ENCODE data around the gene LRTM2.

DNA sequence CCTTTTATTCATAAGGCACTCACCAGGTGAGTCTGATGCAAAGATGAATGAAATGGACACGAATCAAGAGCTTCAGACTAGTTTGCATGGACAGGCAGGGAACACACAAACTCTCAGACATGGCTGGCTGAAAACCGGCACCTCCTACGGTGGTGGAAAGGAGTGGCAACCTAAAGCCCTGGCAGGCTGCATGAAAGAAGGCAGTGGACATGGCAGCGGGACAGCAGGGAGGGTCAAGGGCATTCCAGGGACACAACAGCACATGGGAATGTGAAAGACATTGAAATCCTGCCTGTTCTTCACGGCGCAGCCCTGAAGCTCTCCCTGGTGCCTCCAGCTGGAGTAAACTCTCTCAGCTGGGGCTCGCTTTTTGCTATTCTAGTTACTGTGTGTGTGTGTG, 16.6 kb upstream of the LRTM2 start:
- TF ChIP-seq, protein P1, sequence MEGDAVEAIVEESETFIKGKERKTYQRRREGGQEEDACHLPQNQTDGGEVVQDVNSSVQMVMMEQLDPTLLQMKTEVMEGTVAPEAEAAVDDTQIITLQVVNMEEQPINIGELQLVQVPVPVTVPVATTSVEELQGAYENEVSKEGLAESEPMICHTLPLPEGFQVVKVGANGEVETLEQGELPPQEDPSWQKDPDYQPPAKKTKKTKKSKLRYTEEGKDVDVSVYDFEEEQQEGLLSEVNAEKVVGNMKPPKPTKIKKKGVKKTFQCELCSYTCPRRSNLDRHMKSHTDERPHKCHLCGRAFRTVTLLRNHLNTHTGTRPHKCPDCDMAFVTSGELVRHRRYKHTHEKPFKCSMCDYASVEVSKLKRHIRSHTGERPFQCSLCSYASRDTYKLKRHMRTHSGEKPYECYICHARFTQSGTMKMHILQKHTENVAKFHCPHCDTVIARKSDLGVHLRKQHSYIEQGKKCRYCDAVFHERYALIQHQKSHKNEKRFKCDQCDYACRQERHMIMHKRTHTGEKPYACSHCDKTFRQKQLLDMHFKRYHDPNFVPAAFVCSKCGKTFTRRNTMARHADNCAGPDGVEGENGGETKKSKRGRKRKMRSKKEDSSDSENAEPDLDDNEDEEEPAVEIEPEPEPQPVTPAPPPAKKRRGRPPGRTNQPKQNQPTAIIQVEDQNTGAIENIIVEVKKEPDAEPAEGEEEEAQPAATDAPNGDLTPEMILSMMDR (IDR thresholded peaks at IDR 0.05; ENCODE audit: low read depth, low read length, missing input control) = no peak
- no peak for TF ChIP-seq TAF1 (conservative IDR thresholded peaks at IDR 0.05)
- TF ChIP-seq, protein P2, sequence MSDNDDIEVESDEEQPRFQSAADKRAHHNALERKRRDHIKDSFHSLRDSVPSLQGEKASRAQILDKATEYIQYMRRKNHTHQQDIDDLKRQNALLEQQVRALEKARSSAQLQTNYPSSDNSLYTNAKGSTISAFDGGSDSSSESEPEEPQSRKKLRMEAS (IDR thresholded peaks at IDR 0.05) = no peak
- no peak for TF ChIP-seq JUND (IDR thresholded peaks at IDR 0.05)
- TF ChIP-seq YY1 (IDR thresholded peaks at IDR 0.05) = no peak
- TF ChIP-seq, protein P3, sequence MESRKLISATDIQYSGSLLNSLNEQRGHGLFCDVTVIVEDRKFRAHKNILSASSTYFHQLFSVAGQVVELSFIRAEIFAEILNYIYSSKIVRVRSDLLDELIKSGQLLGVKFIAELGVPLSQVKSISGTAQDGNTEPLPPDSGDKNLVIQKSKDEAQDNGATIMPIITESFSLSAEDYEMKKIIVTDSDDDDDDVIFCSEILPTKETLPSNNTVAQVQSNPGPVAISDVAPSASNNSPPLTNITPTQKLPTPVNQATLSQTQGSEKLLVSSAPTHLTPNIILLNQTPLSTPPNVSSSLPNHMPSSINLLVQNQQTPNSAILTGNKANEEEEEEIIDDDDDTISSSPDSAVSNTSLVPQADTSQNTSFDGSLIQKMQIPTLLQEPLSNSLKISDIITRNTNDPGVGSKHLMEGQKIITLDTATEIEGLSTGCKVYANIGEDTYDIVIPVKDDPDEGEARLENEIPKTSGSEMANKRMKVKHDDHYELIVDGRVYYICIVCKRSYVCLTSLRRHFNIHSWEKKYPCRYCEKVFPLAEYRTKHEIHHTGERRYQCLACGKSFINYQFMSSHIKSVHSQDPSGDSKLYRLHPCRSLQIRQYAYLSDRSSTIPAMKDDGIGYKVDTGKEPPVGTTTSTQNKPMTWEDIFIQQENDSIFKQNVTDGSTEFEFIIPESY (IDR thresholded peaks at IDR 0.05) = no peak
- TF ChIP-seq, protein P4, sequence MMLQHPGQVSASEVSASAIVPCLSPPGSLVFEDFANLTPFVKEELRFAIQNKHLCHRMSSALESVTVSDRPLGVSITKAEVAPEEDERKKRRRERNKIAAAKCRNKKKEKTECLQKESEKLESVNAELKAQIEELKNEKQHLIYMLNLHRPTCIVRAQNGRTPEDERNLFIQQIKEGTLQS (IDR thresholded peaks at IDR 0.05) = no peak
- no peak for TF ChIP-seq HNF4A (conservative IDR thresholded peaks at IDR 0.05)

Measured in liver (tissue), 3 donors.